Body of pancreas (tissue), 4 donors: Measurements from ENCODE around the gene TAF13.

Experiments
- CTCF ChIP-seq, 7 experiments: fragments of 450-650 bp in 4 of 7; fragments of 200-600 bp in 3 of 7; sonication (generic) in 3 of 7; IDR thresholded peaks; one replicate each; pipeline ENCODE4 v1.5.1; 2016 to 2019; ENCODE audit warnings: antibody characterized with exemption in 7 of 7
- POLR2A ChIP-seq, 3 donors: fragments of 450-650 bp; IDR thresholded peaks; one replicate each; pipeline ENCODE4 v1.6.1; 2016; ENCODE audit warnings: antibody characterized with exemption in 3 of 3, mild to moderate bottlenecking in 2 of 3

- TF ChIP-seq POLR2A (IDR thresholded peaks at IDR 0.05): no peak
- no peak for TF ChIP-seq CTCF (IDR thresholded peaks at IDR 0.05)
Measured at GRCh38 chr1:109084563-109085517, 9.0 kb upstream of the TAF13 start.
